GM12878 (cell line): ENCODE data around the gene TSPO. TPM values are rescaled to one million over a fixed set of nuclear protein-coding genes. Genes with fewer than 3 reads are reported as not detected.

Source experiments
- ATAC-seq: fragments of 200-7000 bp; cut with Tn5 transposase; 3 replicates; pipeline ENCODE4 v1.9.1; 2020; ENCODE audit warnings: mild to moderate bottlenecking, moderate library complexity
- BruUV-seq: library from RNA; stranded (reverse); fragments of 400-500 nt; replicated peaks from 2 replicates; lab custom pipeline; 2021; lab: Mats Ljungman, UMichigan
- CTCF ChIA-PET: fragments of 300-600 bp; sonication (Branson Sonifier 250); formaldehyde crosslinking; extraction: SDS; loops from one replicate; lab custom pipeline; 2021; ENCODE audit warnings: inconsistent platforms; lab: Yijun Ruan, JAX
- POLR2A ChIA-PET: fragments of 350-600 bp; formaldehyde crosslinking; extraction: SDS; loops from one replicate; lab custom pipeline; 2021; ENCODE audit warnings: inconsistent platforms; lab: Charles Lee
- RAD21 ChIA-PET: fragments of 300-600 bp; sonication (Branson Sonifier 250); formaldehyde crosslinking; loops from one replicate; lab custom pipeline; 2023; ENCODE audit warnings: antibody characterized with exemption; ENCODE audit not compliant: unreplicated experiment; lab: Charles Lee
- SMC1A ChIA-PET: fragments of 300-600 bp; sonication (Branson Sonifier 250); formaldehyde crosslinking; loops from one replicate; lab custom pipeline; 2023; ENCODE audit not compliant: unreplicated experiment, uncharacterized antibody; lab: Charles Lee
- DNase-seq: peaks from one replicate; pipeline ENCODE4 v3.0.0-alpha.2; 2011; ENCODE audit warnings: low read depth, low spot score
- FAIRE-seq: peaks from 3 replicates; lab custom pipeline; 2011; peaks lifted over from hg19 to GRCh38; lab: Jason Lieb, UNC
- H2AFZ ChIP-seq: 2 replicates; pipeline ENCODE4 v1.6.0; 2011; ENCODE audit warnings: low read depth, low read length, control low read depth; ENCODE audit not compliant: control insufficient read depth
- H3K27ac ChIP-seq: 2 replicates; pipeline ENCODE4 v1.5.1; 2011; ENCODE audit warnings: control low read depth; ENCODE audit not compliant: control insufficient read depth, insufficient read depth
- H3K27me3 ChIP-seq, 2 experiments: replicated peaks in 1 of 2; 2 replicates each; pipeline versions ENCODE4 v1.6.0 to v1.6.1; 2011; ENCODE audit warnings: low read length in 1 of 2; ENCODE audit not compliant: control insufficient read depth in 2 of 2, insufficient read depth in 2 of 2
- H3K36me3 ChIP-seq, 2 experiments: 2 replicates each; pipeline ENCODE4 v1.5.1; 2011; ENCODE audit warnings: low read length in 1 of 2; ENCODE audit not compliant: control insufficient read depth in 2 of 2, insufficient read depth in 2 of 2
- H3K4me1 ChIP-seq: 2 replicates; pipeline ENCODE4 v1.6.1; 2011; ENCODE audit warnings: mild to moderate bottlenecking, low read length, moderate library complexity, mixed read lengths; ENCODE audit not compliant: control insufficient read depth, insufficient read depth
- H3K4me2 ChIP-seq: 2 replicates; pipeline ENCODE4 v1.6.0; 2011; ENCODE audit warnings: control low read depth; ENCODE audit not compliant: control insufficient read depth, insufficient read depth
- H3K4me3 ChIP-seq: fragments of 200-600 bp; sonication (generic); 2 replicates; pipeline ENCODE4 v1.5.1; 2016
- H3K79me2 ChIP-seq: 2 replicates; pipeline ENCODE4 v1.6.0; 2011; ENCODE audit warnings: low read length; ENCODE audit not compliant: control insufficient read depth, insufficient read depth
- H3K9ac ChIP-seq: 2 replicates; pipeline ENCODE4 v1.8.0; 2011; ENCODE audit warnings: low read length, control low read depth, mixed read lengths; ENCODE audit not compliant: control insufficient read depth, insufficient read depth
- H3K9me3 ChIP-seq: replicated peaks from 3 replicates; pipeline ENCODE4 v1.5.1; 2011; ENCODE audit warnings: mild to moderate bottlenecking, low read length; ENCODE audit not compliant: control insufficient read depth, insufficient read depth
- H4K20me1 ChIP-seq: 2 replicates; pipeline ENCODE4 v1.6.0; 2011; ENCODE audit not compliant: control insufficient read depth, insufficient read depth
- E2F8 ChIP-seq: fragments of 450-650 bp; IDR thresholded peaks from 2 replicates; pipeline ENCODE4 v1.6.1; 2018; ENCODE audit warnings: mild to moderate bottlenecking, low read depth, moderate library complexity; ENCODE audit not compliant: partially characterized antibody
- IRF3 ChIP-seq: fragments of 450-650 bp; IDR thresholded peaks from 2 replicates; pipeline ENCODE4 v1.6.1; 2014; ENCODE audit warnings: mild to moderate bottlenecking
- MEF2A ChIP-seq: IDR thresholded peaks from 2 replicates; pipeline ENCODE4 v1.6.1; 2011; ENCODE audit warnings: low read depth, mild to moderate bottlenecking, low read length, moderate library complexity; ENCODE audit not compliant: insufficient read depth
- MTA2 ChIP-seq: fragments of 450-650 bp; IDR thresholded peaks from 2 replicates; pipeline ENCODE4 v1.6.1; 2016; ENCODE audit warnings: low read depth, mild to moderate bottlenecking, moderate library complexity
- RCOR1 ChIP-seq: conservative IDR thresholded peaks from 2 replicates; pipeline ENCODE4 v1.6.1; 2012; ENCODE audit warnings: low read depth, low read length, improper control_type of control experiment
- SKIL ChIP-seq: fragments of 450-650 bp; IDR thresholded peaks from 2 replicates; pipeline ENCODE4 v1.6.1; 2017; ENCODE audit warnings: mild to moderate bottlenecking, low read depth, inconsistent platforms; ENCODE audit not compliant: poor library complexity, severe bottlenecking
- SMC3 ChIP-seq: IDR thresholded peaks from 2 replicates; pipeline ENCODE4 v1.6.1; 2011; ENCODE audit warnings: low read length, improper control_type of control experiment, borderline replicate concordance
- SPI1 ChIP-seq: IDR thresholded peaks from 2 replicates; pipeline ENCODE4 v1.6.1; 2011; ENCODE audit warnings: low read depth, mild to moderate bottlenecking, low read length, moderate library complexity, borderline replicate concordance; ENCODE audit not compliant: insufficient read depth
- SREBF2 ChIP-seq: IDR thresholded peaks from 2 replicates; pipeline ENCODE4 v1.6.1; 2012; ENCODE audit warnings: mild to moderate bottlenecking, low read length
- YBX1 ChIP-seq: fragments of 450-650 bp; IDR thresholded peaks from 2 replicates; pipeline ENCODE4 v1.6.1; 2016; ENCODE audit warnings: antibody characterized with exemption
- ZNF207 ChIP-seq: fragments of 450-650 bp; IDR thresholded peaks from 2 replicates; pipeline ENCODE4 v1.6.1; 2014; ENCODE audit warnings: antibody characterized with exemption, mild to moderate bottlenecking, borderline replicate concordance
- ZNF274 ChIP-seq: IDR thresholded peaks from one replicate; pipeline ENCODE4 v1.8.0; 2011; ENCODE audit not compliant: insufficient read length, insufficient read depth
- WGBS: methylation state at CpG from one replicate; pipeline ENCODE4 v1.1.6; 2016; ENCODE audit warnings: low lambda C conversion rate; ENCODE audit not compliant: insufficient replicate concordance, insufficient coverage; ENCODE audit errors: missing lambda C conversion rate; 5-methylcytosine and 5-hydroxymethylcytosine counted together
- in situ Hi-C: fragments of 300-500 bp; cut with MboI; formaldehyde crosslinking; loops from 9 replicates; pipeline ENCODE4 v1.14.3; 2018; ENCODE audit warnings: mixed read lengths
- intact Hi-C: fragments of 100-400 bp; cut with micrococcal nuclease; formaldehyde crosslinking; loops from one replicate; pipeline ENCODE4 v1.14.2; 2022; ENCODE audit not compliant: unreplicated experiment
- polyA plus RNA-seq, 11 experiments: library from polyadenylated mRNA; depleted of rRNA in 4 of 11; unstranded in 6 of 11; stranded (reverse) in 5 of 11; fragments of >200 nt; fragmentation: Nextera tagmentation in 4 of 11; fragmentation: Illumina TruSeq in 1 of 11; extraction: Ambion mirVana in 4 of 11; extraction: Trizol in 1 of 11; gene quantifications; 1 replicate in 1 of 11; 2 replicates in 10 of 11; pipeline versions ENCODE4 v1.2.1 to v1.2.3, GENCODE V29; 2011 to 2016; ENCODE audit warnings: inconsistent platforms in 2 of 11, missing spikeins in 2 of 11, low read depth in 1 of 11
- total RNA-seq, 4 experiments: library from RNA; depleted of rRNA in 3 of 4; stranded (reverse); fragments of >200 nt in 3 of 4; fragmentation: Illumina TruSeq in 1 of 4; extraction: Trizol in 1 of 4; gene quantifications; 2 replicates each; pipeline versions ENCODE4 v1.2.1 to v1.2.3, GENCODE V29; 2013 to 2021
- TF ChIP-seq, protein P1 (sequence below): fragments of 450-650 bp; IDR thresholded peaks from 2 replicates; pipeline ENCODE4 v1.6.1; 2017; ENCODE audit warnings: mild to moderate bottlenecking, moderate library complexity

Gene TSPO
- total and polyA plus RNA-seq, 10 of the 15 experiments (the other 5 are each of a cell fraction or from before 2014, with no cell fraction given): 1.4 to 50.5 (median 18.8) TPM

GRCh38 chr22:43209523-43209890, 58.1 kb downstream of the TSPO start (continued):
- TF ChIP-seq, protein P1, sequence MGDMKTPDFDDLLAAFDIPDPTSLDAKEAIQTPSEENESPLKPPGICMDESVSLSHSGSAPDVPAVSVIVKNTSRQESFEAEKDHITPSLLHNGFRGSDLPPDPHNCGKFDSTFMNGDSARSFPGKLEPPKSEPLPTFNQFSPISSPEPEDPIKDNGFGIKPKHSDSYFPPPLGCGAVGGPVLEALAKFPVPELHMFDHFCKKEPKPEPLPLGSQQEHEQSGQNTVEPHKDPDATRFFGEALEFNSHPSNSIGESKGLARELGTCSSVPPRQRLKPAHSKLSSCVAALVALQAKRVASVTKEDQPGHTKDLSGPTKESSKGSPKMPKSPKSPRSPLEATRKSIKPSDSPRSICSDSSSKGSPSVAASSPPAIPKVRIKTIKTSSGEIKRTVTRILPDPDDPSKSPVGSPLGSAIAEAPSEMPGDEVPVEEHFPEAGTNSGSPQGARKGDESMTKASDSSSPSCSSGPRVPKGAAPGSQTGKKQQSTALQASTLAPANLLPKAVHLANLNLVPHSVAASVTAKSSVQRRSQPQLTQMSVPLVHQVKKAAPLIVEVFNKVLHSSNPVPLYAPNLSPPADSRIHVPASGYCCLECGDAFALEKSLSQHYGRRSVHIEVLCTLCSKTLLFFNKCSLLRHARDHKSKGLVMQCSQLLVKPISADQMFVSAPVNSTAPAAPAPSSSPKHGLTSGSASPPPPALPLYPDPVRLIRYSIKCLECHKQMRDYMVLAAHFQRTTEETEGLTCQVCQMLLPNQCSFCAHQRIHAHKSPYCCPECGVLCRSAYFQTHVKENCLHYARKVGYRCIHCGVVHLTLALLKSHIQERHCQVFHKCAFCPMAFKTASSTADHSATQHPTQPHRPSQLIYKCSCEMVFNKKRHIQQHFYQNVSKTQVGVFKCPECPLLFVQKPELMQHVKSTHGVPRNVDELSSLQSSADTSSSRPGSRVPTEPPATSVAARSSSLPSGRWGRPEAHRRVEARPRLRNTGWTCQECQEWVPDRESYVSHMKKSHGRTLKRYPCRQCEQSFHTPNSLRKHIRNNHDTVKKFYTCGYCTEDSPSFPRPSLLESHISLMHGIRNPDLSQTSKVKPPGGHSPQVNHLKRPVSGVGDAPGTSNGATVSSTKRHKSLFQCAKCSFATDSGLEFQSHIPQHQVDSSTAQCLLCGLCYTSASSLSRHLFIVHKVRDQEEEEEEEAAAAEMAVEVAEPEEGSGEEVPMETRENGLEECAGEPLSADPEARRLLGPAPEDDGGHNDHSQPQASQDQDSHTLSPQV: no peak

DNA sequence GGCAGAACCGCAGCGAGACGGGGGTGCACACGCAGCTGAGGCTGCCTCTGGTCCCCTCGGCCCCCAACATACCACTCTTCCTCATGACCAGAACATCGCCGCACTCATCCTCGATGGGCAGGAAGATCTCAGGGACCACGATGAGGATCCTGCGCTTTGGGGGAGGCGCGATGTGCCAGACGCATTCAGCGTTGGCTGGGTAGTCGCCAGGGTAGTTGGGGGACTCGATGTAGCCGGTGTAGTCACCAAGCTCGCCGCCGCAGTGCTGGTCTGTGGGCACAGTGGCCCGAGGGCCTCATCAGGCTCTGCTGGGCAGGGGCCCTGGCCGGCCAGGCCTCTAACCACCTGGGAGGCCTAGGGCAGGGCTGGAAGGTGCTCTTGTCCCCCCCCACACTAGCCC, 58.6 kb downstream of the TSPO start:
- Histone ChIP-seq H4K20me1 (no peaks in the 10 kb centered on the region), H3K9me3 (no peaks in the 10 kb centered on the region), H3K27ac (no peak overlapping the region), H3K27me3 (no peaks in the 10 kb centered on the region; a peak in 1 of 4 replicates), H3K9ac (no peak overlapping the region), H2AFZ (no peak overlapping the region), H3K4me3 (no peak overlapping the region), H3K79me2 (no peaks in the 10 kb centered on the region), H3K4me2 (no peak overlapping the region), H3K4me1 (no peaks in the 10 kb centered on the region), H3K36me3 (no peaks in the 10 kb centered on the region)
- RAD21 ChIA-PET: no interaction called here
- BruUV-seq: no TSS peak
- intact Hi-C loops (no loop called here), in situ Hi-C loops (no loop called here)
- ATAC-seq: no peak
- SMC1A ChIA-PET: no interaction called here
- POLR2A ChIA-PET: no interaction called here
- no peak for DNase-seq
- no peak for FAIRE-seq
- 60% methylated on average over 22 of the region's 22 CpGs for WGBS
- CTCF ChIA-PET: no interaction called here
- TF ChIP-seq SREBF2 (no peak), MEF2A (no peak), E2F8 (no peak), SMC3 (no peak), RCOR1 (no peak), ZNF274 (no peak), IRF3 (no peak), ZNF207 (no peak), YBX1 (no peak), SKIL (no peak), SPI1 (no peak), MTA2 (no peak)
